H1 (cell line): ENCODE results near the gene FGD6. TPM values are rescaled to one million over a fixed set of nuclear protein-coding genes. Genes with fewer than 3 reads are reported as not detected.

Experiments
- CTCF ChIA-PET: fragments of 300-600 bp; sonication (Branson Sonifier 250); formaldehyde crosslinking; loops from one replicate; lab custom pipeline; 2021; ENCODE audit not compliant: partially characterized antibody; lab: Charles Lee
- POLR2A ChIA-PET: fragments of 300-600 bp; sonication (Branson Sonifier 250); formaldehyde crosslinking; loops from one replicate; lab custom pipeline; 2021; ENCODE audit warnings: inconsistent platforms; ENCODE audit not compliant: partially characterized antibody; lab: Charles Lee
- DNase-seq, 2 experiments: peaks; one replicate each; pipeline versions ENCODE4 v3.0.0 to v3.0.0-alpha.2; 2010 to 2022; ENCODE audit warnings: low spot score in 2 of 2, low read depth in 1 of 2, mixed read lengths in 1 of 2
- FAIRE-seq: peaks from 2 replicates; lab custom pipeline; 2011; peaks lifted over from hg19 to GRCh38; lab: Jason Lieb, UNC
- H2AFZ ChIP-seq: 2 replicates; pipeline ENCODE4 v1.8.1; 2012; ENCODE audit warnings: low read length, inconsistent platforms
- H2AK5ac ChIP-seq: 2 replicates; pipeline ENCODE4 v1.6.1; 2013; ENCODE audit warnings: low read depth, low read length
- H2BK120ac ChIP-seq: replicated peaks from 2 replicates; pipeline ENCODE3; 2013; ENCODE audit warnings: low read depth, low read length, inconsistent platforms
- H2BK12ac ChIP-seq: 2 replicates; pipeline ENCODE4 v1.6.1; 2013; ENCODE audit warnings: low read depth, low read length
- H2BK15ac ChIP-seq: 2 replicates; pipeline ENCODE4 v1.6.1; 2013; ENCODE audit warnings: low read length
- H2BK20ac ChIP-seq: 2 replicates; pipeline ENCODE4 v1.6.1; 2013; ENCODE audit warnings: low read length
- H2BK5ac ChIP-seq: 2 replicates; pipeline ENCODE4 v1.6.1; 2013; ENCODE audit warnings: low read depth, low read length
- H3K14ac ChIP-seq: 2 replicates; pipeline ENCODE4 v1.6.1; 2013; ENCODE audit warnings: inconsistent platforms; ENCODE audit not compliant: insufficient read length
- H3K18ac ChIP-seq: 2 replicates; pipeline ENCODE4 v1.6.1; 2013; ENCODE audit warnings: low read length; ENCODE audit errors: extremely low read depth
- H3K23ac ChIP-seq: 2 replicates; pipeline ENCODE4 v1.6.1; 2013; ENCODE audit warnings: inconsistent platforms; ENCODE audit not compliant: insufficient read length
- H3K23me2 ChIP-seq: 2 replicates; pipeline ENCODE4 v1.6.1; 2013; ENCODE audit warnings: low read depth, low read length
- H3K27ac ChIP-seq: 2 replicates; pipeline ENCODE4 v1.6.1; 2011; ENCODE audit warnings: low read depth, low read length, inconsistent platforms
- H3K27me3 ChIP-seq, 4 experiments: replicated peaks in 1 of 4; 1 replicate in 1 of 4; 2 replicates in 3 of 4; pipeline versions ENCODE4 v1.6.1 to v1.8.1; 2011 to 2013; ENCODE audit warnings: low read length in 3 of 4, mild to moderate bottlenecking in 3 of 4, inconsistent platforms in 2 of 4, mixed read lengths in 2 of 4, moderate library complexity in 1 of 4; ENCODE audit not compliant: control insufficient read depth in 3 of 4, insufficient read depth in 3 of 4; ENCODE audit errors: extremely low read depth in 1 of 4
- H3K36me3 ChIP-seq, 4 experiments: 2 replicates each; pipeline versions ENCODE4 v1.6.1 to v1.8.1; 2011 to 2013; ENCODE audit warnings: mild to moderate bottlenecking in 4 of 4, low read length in 3 of 4, moderate library complexity in 2 of 4, control low read depth in 1 of 4, inconsistent platforms in 1 of 4; ENCODE audit not compliant: insufficient read depth in 4 of 4, control insufficient read depth in 2 of 4
- H3K4ac ChIP-seq: replicated peaks from 2 replicates; pipeline ENCODE3; 2013; ENCODE audit warnings: low read length, low read depth, mixed read lengths, inconsistent platforms; ENCODE audit not compliant: insufficient read length
- H3K4me1 ChIP-seq, 4 experiments: replicated peaks in 1 of 4; 1 replicate in 1 of 4; 2 replicates in 3 of 4; pipeline versions ENCODE4 v1.6.1 to v1.8.1; 2011 to 2013; ENCODE audit warnings: low read length in 3 of 4, inconsistent platforms in 2 of 4, mixed read lengths in 1 of 4; ENCODE audit not compliant: insufficient read depth in 4 of 4, control insufficient read depth in 3 of 4
- H3K4me2 ChIP-seq, 2 experiments: 2 replicates each; pipeline versions ENCODE4 v1.6.1 to v1.8.1; 2011 to 2013; ENCODE audit warnings: low read depth in 2 of 2, low read length in 2 of 2, control low read depth in 1 of 2, inconsistent platforms in 1 of 2, mild to moderate bottlenecking in 1 of 2; ENCODE audit not compliant: insufficient read depth in 1 of 2
- H3K4me3 ChIP-seq, 4 experiments: fragments of 200-600, 300-600 bp in 1 of 4; sonication (generic), shearing (Covaris generic), sonication (Bioruptor Twin) in 1 of 4; 2 replicates each; pipeline versions ENCODE4 v1.5.1 to v1.8.1; 2011 to 2016; ENCODE audit warnings: low read length in 4 of 4, low read depth in 3 of 4, control low read depth in 2 of 4, inconsistent platforms in 2 of 4, mild to moderate bottlenecking in 2 of 4, mixed read lengths in 1 of 4, moderate library complexity in 1 of 4; ENCODE audit not compliant: insufficient read depth in 2 of 4; ENCODE audit errors: extremely low read depth in 1 of 4
- H3K56ac ChIP-seq: replicated peaks from 2 replicates; pipeline ENCODE3; 2013; ENCODE audit warnings: low read depth, mild to moderate bottlenecking, mixed read lengths, low read length, inconsistent platforms; ENCODE audit not compliant: insufficient read length
- H3K79me1 ChIP-seq: 2 replicates; pipeline ENCODE4 v1.6.1; 2013; ENCODE audit warnings: low read depth, low read length, control low read depth
- H3K79me2 ChIP-seq, 2 experiments: 2 replicates each; pipeline versions ENCODE4 v1.6.1 to v1.8.1; 2012 to 2013; ENCODE audit warnings: low read length in 2 of 2, mild to moderate bottlenecking in 2 of 2, inconsistent platforms in 1 of 2; ENCODE audit not compliant: insufficient read depth in 2 of 2, control insufficient read depth in 1 of 2
- H3K9ac ChIP-seq, 4 experiments: replicated peaks in 1 of 4; 1 replicate in 1 of 4; 2 replicates in 3 of 4; pipeline versions ENCODE4 v1.6.1 to v1.8.1; 2011 to 2013; ENCODE audit warnings: low read depth in 3 of 4, low read length in 3 of 4, control low read depth in 2 of 4, mild to moderate bottlenecking in 2 of 4, moderate library complexity in 2 of 4, inconsistent platforms in 1 of 4; ENCODE audit errors: extremely low read depth in 1 of 4
- H3K9me3 ChIP-seq, 2 experiments: 2 replicates each; pipeline versions ENCODE4 v1.6.1 to v1.8.1; 2012 to 2013; ENCODE audit warnings: mild to moderate bottlenecking in 2 of 2, moderate library complexity in 2 of 2, control low read depth in 1 of 2, inconsistent platforms in 1 of 2, low read depth in 1 of 2, low read length in 1 of 2, mixed read lengths in 1 of 2; ENCODE audit not compliant: insufficient read depth in 2 of 2
- H4K20me1 ChIP-seq, 2 experiments: replicated peaks in 1 of 2; 2 replicates each; pipeline versions ENCODE3 to v1.8.1; 2011 to 2013; ENCODE audit warnings: inconsistent platforms in 2 of 2, low read length in 2 of 2, mild to moderate bottlenecking in 1 of 2; ENCODE audit not compliant: insufficient read depth in 2 of 2, control insufficient read depth in 1 of 2
- H4K5ac ChIP-seq: 2 replicates; pipeline ENCODE4 v1.6.1; 2013; ENCODE audit warnings: low read length, low read depth, mixed read lengths, inconsistent platforms; ENCODE audit not compliant: insufficient read length
- H4K8ac ChIP-seq: 2 replicates; pipeline ENCODE4 v1.8.0; 2013; ENCODE audit warnings: mild to moderate bottlenecking, moderate library complexity, low read length, inconsistent platforms; ENCODE audit not compliant: insufficient read depth; ENCODE audit errors: extremely low read depth
- H4K91ac ChIP-seq: replicated peaks from 2 replicates; pipeline ENCODE3; 2013; ENCODE audit warnings: low read length, mixed read lengths, inconsistent platforms; ENCODE audit not compliant: insufficient read length
- ATF2 ChIP-seq: IDR thresholded peaks from 2 replicates; pipeline ENCODE4 v1.6.1; 2012; ENCODE audit warnings: low read length, inconsistent platforms
- CEBPB ChIP-seq: IDR thresholded peaks from 2 replicates; pipeline ENCODE4 v1.6.1; 2012; ENCODE audit warnings: low read depth, low read length
- E2F6 ChIP-seq: IDR thresholded peaks from 2 replicates; pipeline ENCODE4 v1.6.1; 2012; ENCODE audit warnings: inconsistent platforms
- HDAC6 ChIP-seq: IDR thresholded peaks from one replicate; pipeline ENCODE4 v1.7.1; 2012; ENCODE audit warnings: low read depth, mild to moderate bottlenecking, inconsistent platforms, low read length, moderate library complexity
- KDM4A ChIP-seq: IDR thresholded peaks from one replicate; pipeline ENCODE4 v1.7.1; 2012; ENCODE audit warnings: low read depth, mild to moderate bottlenecking, moderate library complexity, low read length, inconsistent platforms; ENCODE audit not compliant: severe bottlenecking
- MAFK ChIP-seq: IDR thresholded peaks from 2 replicates; pipeline ENCODE4 v1.6.1; 2012; ENCODE audit warnings: low read depth, mild to moderate bottlenecking, improper control_type of control experiment, low read length
- MAX ChIP-seq: IDR thresholded peaks from 2 replicates; pipeline ENCODE4 v1.6.1; 2012; ENCODE audit warnings: inconsistent platforms
- POLR2A ChIP-seq, 2 experiments: IDR thresholded peaks; 1 replicate in 1 of 2; 2 replicates in 1 of 2; pipeline ENCODE4 v1.6.1; 2011; ENCODE audit warnings: low read depth in 2 of 2, low read length in 2 of 2, mild to moderate bottlenecking in 2 of 2; ENCODE audit errors: control extremely low read depth in 1 of 2
- POU5F1 ChIP-seq: IDR thresholded peaks from 2 replicates; pipeline ENCODE4 v1.6.1; 2011; ENCODE audit warnings: low read depth, mild to moderate bottlenecking, low read length, moderate library complexity
- TAF1 ChIP-seq: IDR thresholded peaks from 2 replicates; pipeline ENCODE4 v1.6.1; 2011; ENCODE audit warnings: mild to moderate bottlenecking, low read depth, low read length
- TBP ChIP-seq: IDR thresholded peaks from 2 replicates; pipeline ENCODE4 v1.6.1; 2011; ENCODE audit warnings: low read depth, low read length, improper control_type of control experiment
- YY1 ChIP-seq: IDR thresholded peaks from 2 replicates; pipeline ENCODE4 v1.6.1; 2011; ENCODE audit warnings: low read depth, mild to moderate bottlenecking, low read length
- ZNF274 ChIP-seq: IDR thresholded peaks from 2 replicates; pipeline ENCODE4 v1.7.0; 2012; ENCODE audit warnings: low read length, borderline replicate concordance; ENCODE audit errors: extremely low read depth
- WGBS, 2 experiments: shearing (Covaris generic) in 1 of 2; methylation state at CpG; one replicate each; pipeline versions ENCODE4 v1.1.6 to v1.1.7; 2013 to 2015; ENCODE audit warnings: low lambda C conversion rate in 2 of 2, mixed read lengths in 2 of 2, inconsistent platforms in 1 of 2, low coverage in 1 of 2, missing lambda C conversion rate in 1 of 2; ENCODE audit not compliant: insufficient replicate concordance in 2 of 2, insufficient coverage in 1 of 2, insufficient read length in 1 of 2; ENCODE audit errors: extremely low coverage in 1 of 2, missing lambda C conversion rate in 1 of 2; 5-methylcytosine and 5-hydroxymethylcytosine counted together
- polyA plus RNA-seq, 7 experiments: library from polyadenylated mRNA; depleted of rRNA in 3 of 7; stranded (reverse) in 5 of 7; unstranded in 2 of 7; fragments of >200 nt in 5 of 7; fragments of 200-250 nt in 2 of 7; gene quantifications; 1 replicate in 5 of 7; 2 replicates in 1 of 7; 4 replicates in 1 of 7; pipeline versions ENCODE4 v1.2.1 to v1.2.3, GENCODE V29; 2011 to 2013; ENCODE audit warnings: missing spikeins in 2 of 7, mixed read lengths in 2 of 7
- total RNA-seq: library from RNA; stranded (reverse); fragmentation: NEBNext Ultra II Directional; extraction: Animal tissue kit (Norgen Biotek cat#: 25700); gene quantifications from 2 replicates; pipeline ENCODE4 v1.2.1, GENCODE V29; 2021

The FGD6 gene
- total and polyA plus RNA-seq, 2 of the 8 experiments (the other 6 are each of a cell fraction or from before 2014, with no cell fraction given) = 12.2 to 24.3 TPM

- no peak for TF ChIP-seq MAFK
- no peak for TF ChIP-seq POLR2A (IDR thresholded peaks at IDR 0.05; ENCODE audit: control extremely low read depth in 1 of 2, low read depth in 2 of 2, low read length in 2 of 2)
- TF ChIP-seq E2F6 = no peak
- TF ChIP-seq ATF2 = no peak
- no peak for TF ChIP-seq MAX
- no peak for TF ChIP-seq CEBPB
- no peak for TF ChIP-seq POU5F1
- TF ChIP-seq YY1 = no peak
- TF ChIP-seq ZNF274 = no peak
- no peak for TF ChIP-seq KDM4A
- TF ChIP-seq HDAC6 = no peak
- TF ChIP-seq TAF1 = no peak
- no peak for TF ChIP-seq TBP
- TF ChIP-seq, all 59 proteins: peak for 0
- ChIA-PET CTCF (interaction anchor here (0.6 to 1.8 kb wide), 2 partner anchors 18 to 209 kb away, joined by 3 to 5 read pairs; no protein-coding TSS in a partner anchor), POLR2A (no interaction called here)
- no peak overlapping the region for H3K9ac ChIP-seq
- no peak overlapping the region for H2BK15ac ChIP-seq
- no peak overlapping the region for H3K14ac ChIP-seq
- no peak overlapping the region for H2BK120ac ChIP-seq
- no peaks in the 10 kb centered on the region; the same call in 1 of the 2 replicates for H3K23me2 ChIP-seq
- no peak overlapping the region for H3K4ac ChIP-seq
- H3K4me1 ChIP-seq = no peaks in the 10 kb centered on the region
- H3K4me3 ChIP-seq = no peak overlapping the region
- no peak overlapping the region for H3K56ac ChIP-seq
- H2BK20ac ChIP-seq = no peak overlapping the region
- H4K20me1 ChIP-seq = no peaks in the 10 kb centered on the region
- H3K9me3 ChIP-seq = no peaks in the 10 kb centered on the region
- H2BK5ac ChIP-seq = no peak overlapping the region
- H2AFZ ChIP-seq = no peak overlapping the region
- no peak overlapping the region for H4K91ac ChIP-seq
- FAIRE-seq (no peak), DNase-seq (no peak)
- H4K5ac ChIP-seq = no peak overlapping the region
- no peaks in the 10 kb centered on the region for H3K79me1 ChIP-seq
- H3K4me2 ChIP-seq = no peak overlapping the region
- H3K18ac ChIP-seq = no peak overlapping the region
- no peaks in the 10 kb centered on the region for H3K79me2 ChIP-seq
- no peaks in the 10 kb centered on the region for H3K27me3 ChIP-seq
- H3K23ac ChIP-seq = no peak overlapping the region
- H4K8ac ChIP-seq = no peak overlapping the region
- WGBS, 2 experiments = 93% methylated on average over 6 of the region's 6 CpGs; no CpG with 5 or more reads in 1 of the 2 experiments
- H3K36me3 ChIP-seq = peaks cover 3 to 40% (median 19%) of the 10 kb centered on the region in 4 experiments; a peak in 6 of 8 replicates
- no peak overlapping the region for H2BK12ac ChIP-seq
- no peak overlapping the region for H3K27ac ChIP-seq
- no peak overlapping the region for H2AK5ac ChIP-seq
Observed at GRCh38 chr12:95134085-95134484, 83.2 kb downstream of the FGD6 start.
